ENCODE results near the gene ZDHHC18.
"Not testable (repeated sequence)": the region's sequence is repeated elsewhere in the genome, so short reads cannot be mapped to it uniquely, and the experiment has no call there.

The ZDHHC18 gene

GRCh38 chr1:26832249-26832960 lies 5.9 kb downstream of the ZDHHC18 start:
- DNase-seq (ENCODE audit: low spot score) = no peak

- DNase-seq (ENCODE audit: low spot score) = no peak
These were observed 7.2 kb downstream of the ZDHHC18 start for GRCh38 chr1:26833432-26834405.

GRCh38 chr1:26837665-26838064 lies 11.2 kb downstream of the ZDHHC18 start:
- not testable (repeated sequence) for DNase-seq (ENCODE audit: low spot score)

- no peak for DNase-seq (ENCODE audit: low spot score)
These were observed 12.2 kb downstream of the ZDHHC18 start for GRCh38 chr1:26838474-26839338.

- no peak for DNase-seq (ENCODE audit: low spot score)
These were observed 12.8 kb downstream of the ZDHHC18 start for GRCh38 chr1:26839339-26839722.

- DNase-seq (ENCODE audit: low spot score) = no peak
These were observed 13.3 kb downstream of the ZDHHC18 start for GRCh38 chr1:26839779-26840178.

GRCh38 chr1:26844424-26845196 lies 18.1 kb downstream of the ZDHHC18 start:
- no peak for DNase-seq (ENCODE audit: low spot score)

GRCh38 chr1:26847826-26848225 lies 21.3 kb downstream of the ZDHHC18 start:
- not testable (repeated sequence) for DNase-seq (ENCODE audit: low spot score)

GRCh38 chr1:26848499-26848898 lies 22.0 kb downstream of the ZDHHC18 start:
- no peak for DNase-seq (ENCODE audit: low spot score)

GRCh38 chr1:26848941-26849774 lies 22.7 kb downstream of the ZDHHC18 start:
- DNase-seq (ENCODE audit: low spot score) = no peak

- DNase-seq (ENCODE audit: low spot score) = no peak
These were observed 24.7 kb downstream of the ZDHHC18 start for GRCh38 chr1:26851106-26851684.

GRCh38 chr1:26852701-26853100 lies 26.2 kb downstream of the ZDHHC18 start:
- DNase-seq (ENCODE audit: low spot score) = no peak

- peak; percentile 91 for DNase-seq (ENCODE audit: low spot score)
These were observed 26.7 kb downstream of the ZDHHC18 start for GRCh38 chr1:26853156-26853555.

- DNase-seq (ENCODE audit: low spot score) = no peak
These were observed 27.1 kb downstream of the ZDHHC18 start for GRCh38 chr1:26853600-26853999.

GRCh38 chr1:26854906-26855305 lies 28.4 kb downstream of the ZDHHC18 start:
- peak; percentile 68 for DNase-seq (ENCODE audit: low spot score)

GRCh38 chr1:26855636-26856035 lies 29.1 kb downstream of the ZDHHC18 start:
- no peak for DNase-seq (ENCODE audit: low spot score)

- DNase-seq (ENCODE audit: low spot score) = no peak
These were observed 29.7 kb downstream of the ZDHHC18 start for GRCh38 chr1:26856181-26856580.

GRCh38 chr1:26856604-26857469 lies 30.3 kb downstream of the ZDHHC18 start:
- no peak for DNase-seq (ENCODE audit: low spot score)

GRCh38 chr1:26857473-26858060 lies 31.1 kb downstream of the ZDHHC18 start:
- no peak for DNase-seq (ENCODE audit: low spot score)

Measured in hematopoietic multipotent progenitor cell treated with erythropoietin and hydrocortisone succinate and interleukin-3 and kit ligand, for 15 days (in vitro differentiated cells).